H9 (cell line): Measurements from ENCODE around the gene LIPM. TPM values are rescaled to one million over a fixed set of nuclear protein-coding genes. Genes with fewer than 3 reads are reported as not detected.

Experiments
- DNase-seq: peaks from one replicate; pipeline ENCODE4 v3.0.0-alpha.2; 2017
- H2AFZ ChIP-seq: one replicate; pipeline ENCODE4 v1.6.1; 2013; ENCODE audit warnings: mild to moderate bottlenecking, low read length, control low read depth, moderate library complexity
- H2AK5ac ChIP-seq: 2 replicates; pipeline ENCODE4 v1.6.1; 2013; ENCODE audit warnings: low read length, control low read depth, mixed read lengths; ENCODE audit not compliant: insufficient read length
- H2BK120ac ChIP-seq: one replicate; pipeline ENCODE4 v1.6.1; 2013; ENCODE audit warnings: low read depth, mild to moderate bottlenecking, low read length, control low read depth, inconsistent platforms; ENCODE audit not compliant: poor library complexity, severe bottlenecking
- H2BK12ac ChIP-seq: 2 replicates; pipeline ENCODE4 v1.6.1; 2013; ENCODE audit warnings: low read length, control low read depth, mixed read lengths, low read depth; ENCODE audit not compliant: insufficient read length
- H2BK15ac ChIP-seq: 2 replicates; pipeline ENCODE4 v1.6.1; 2013; ENCODE audit warnings: low read depth, low read length, control low read depth
- H2BK20ac ChIP-seq: one replicate; pipeline ENCODE4 v1.6.1; 2013; ENCODE audit warnings: low read depth, mild to moderate bottlenecking, low read length, control low read depth, inconsistent platforms; ENCODE audit not compliant: poor library complexity, severe bottlenecking
- H2BK5ac ChIP-seq: 2 replicates; pipeline ENCODE4 v1.6.1; 2013; ENCODE audit warnings: low read length, control low read depth, mixed read lengths; ENCODE audit not compliant: insufficient read length
- H3K14ac ChIP-seq: 2 replicates; pipeline ENCODE4 v1.6.1; 2013; ENCODE audit warnings: low read length, control low read depth; ENCODE audit not compliant: insufficient read depth
- H3K18ac ChIP-seq: 2 replicates; pipeline ENCODE4 v1.6.1; 2013; ENCODE audit warnings: low read depth, mild to moderate bottlenecking, mixed read lengths, low read length, control low read depth; ENCODE audit not compliant: insufficient read length
- H3K23ac ChIP-seq: 2 replicates; pipeline ENCODE4 v1.6.1; 2013; ENCODE audit warnings: low read length, control low read depth, mixed read lengths, low read depth; ENCODE audit not compliant: insufficient read length
- H3K23me2 ChIP-seq: 2 replicates; pipeline ENCODE4 v1.6.1; 2013; ENCODE audit warnings: low read depth, mild to moderate bottlenecking, mixed read lengths, low read length, control low read depth; ENCODE audit not compliant: insufficient read length, poor library complexity, severe bottlenecking
- H3K27ac ChIP-seq: 2 replicates; pipeline ENCODE4 v1.5.1; 2013; ENCODE audit warnings: low read length, control low read depth, mixed read lengths, low read depth; ENCODE audit not compliant: insufficient read length
- H3K27me3 ChIP-seq: 2 replicates; pipeline ENCODE4 v1.6.1; 2013; ENCODE audit warnings: low read length, control low read depth, inconsistent platforms; ENCODE audit not compliant: insufficient read depth
- H3K4ac ChIP-seq: 2 replicates; pipeline ENCODE4 v1.6.1; 2013; ENCODE audit warnings: low read depth, mild to moderate bottlenecking, control low read depth, inconsistent platforms, low read length, moderate library complexity
- H3K4me1 ChIP-seq: 2 replicates; pipeline ENCODE4 v1.6.1; 2013; ENCODE audit warnings: low read length, control low read depth, inconsistent platforms; ENCODE audit not compliant: insufficient read depth
- H3K4me2 ChIP-seq: 2 replicates; pipeline ENCODE4 v1.6.1; 2013; ENCODE audit warnings: low read length, control low read depth, mixed read lengths; ENCODE audit not compliant: insufficient read length, insufficient read depth
- H3K56ac ChIP-seq: 2 replicates; pipeline ENCODE4 v1.6.1; 2013; ENCODE audit warnings: low read depth, mild to moderate bottlenecking, mixed read lengths, low read length, control low read depth; ENCODE audit not compliant: insufficient read length
- H3K79me1 ChIP-seq: 2 replicates; pipeline ENCODE4 v1.6.1; 2013; ENCODE audit warnings: low read depth, mild to moderate bottlenecking, moderate library complexity, low read length, control low read depth, inconsistent platforms; ENCODE audit not compliant: insufficient read depth, poor library complexity, severe bottlenecking
- H3K79me2 ChIP-seq: 2 replicates; pipeline ENCODE4 v1.6.1; 2013; ENCODE audit warnings: low read length, control low read depth, inconsistent platforms; ENCODE audit not compliant: insufficient read depth
- H3K9ac ChIP-seq: 2 replicates; pipeline ENCODE4 v1.6.1; 2013; ENCODE audit warnings: low read length, control low read depth, mixed read lengths; ENCODE audit not compliant: insufficient read length; ENCODE audit errors: extremely low read depth
- H3K9me3 ChIP-seq: one replicate; pipeline ENCODE4 v1.6.1; 2013; ENCODE audit warnings: low read depth, low read length, inconsistent platforms; ENCODE audit not compliant: control insufficient read depth
- H3T11ph ChIP-seq: one replicate; pipeline ENCODE4 v1.6.1; 2013; ENCODE audit warnings: mild to moderate bottlenecking, low read length, control low read depth, inconsistent platforms
- H4K20me1 ChIP-seq: one replicate; pipeline ENCODE4 v1.6.1; 2013; ENCODE audit not compliant: control insufficient read depth, insufficient read length, insufficient read depth
- H4K5ac ChIP-seq: 2 replicates; pipeline ENCODE4 v1.6.1; 2013; ENCODE audit warnings: low read depth, mild to moderate bottlenecking, mixed read lengths, low read length, control low read depth; ENCODE audit not compliant: insufficient read length
- H4K8ac ChIP-seq: replicated peaks from 2 replicates; pipeline ENCODE4 v1.6.1; 2013; ENCODE audit warnings: low read length, control low read depth, mixed read lengths, low read depth; ENCODE audit not compliant: insufficient read length
- H4K91ac ChIP-seq: 2 replicates; pipeline ENCODE4 v1.6.1; 2013; ENCODE audit warnings: low read depth, mild to moderate bottlenecking, moderate library complexity, mixed read lengths, low read length, control low read depth; ENCODE audit not compliant: insufficient read length
- H3K27ac Mint-ChIP-seq, 3 experiments: 2 replicates in 2 of 3; 3 replicates in 1 of 3; pipeline ENCODE4 v1.8.0; 2020 to 2021; ENCODE audit warnings: mixed read lengths in 3 of 3, mild to moderate bottlenecking in 1 of 3, moderate library complexity in 1 of 3
- H3K27me3 Mint-ChIP-seq: 2 replicates; pipeline ENCODE4 v1.8.0; 2021; ENCODE audit warnings: low read depth, mild to moderate bottlenecking, moderate library complexity, mixed read lengths
- H3K36me3 Mint-ChIP-seq, 3 experiments: 2 replicates in 2 of 3; 3 replicates in 1 of 3; pipeline ENCODE4 v1.8.0; 2020 to 2021; ENCODE audit warnings: low read depth in 3 of 3, mixed read lengths in 3 of 3; ENCODE audit not compliant: insufficient read depth in 1 of 3
- H3K4me1 Mint-ChIP-seq, 2 experiments: 2 replicates each; pipeline ENCODE4 v1.8.0; 2020; ENCODE audit warnings: mixed read lengths in 2 of 2
- H3K4me3 Mint-ChIP-seq, 2 experiments: 2 replicates in 1 of 2; 3 replicates in 1 of 2; pipeline ENCODE4 v1.8.0; 2020 to 2021; ENCODE audit warnings: mild to moderate bottlenecking in 2 of 2, mixed read lengths in 2 of 2, moderate library complexity in 1 of 2
- H3K9me3 Mint-ChIP-seq, 2 experiments: 2 replicates in 1 of 2; 3 replicates in 1 of 2; pipeline ENCODE4 v1.8.0; 2020; ENCODE audit warnings: mild to moderate bottlenecking in 2 of 2, mixed read lengths in 2 of 2, moderate library complexity in 1 of 2
- CTCF ChIP-seq: fragments of 200-600 bp; sonication (generic); conservative IDR thresholded peaks from 3 replicates; pipeline ENCODE4 v1.8.0; 2021; ENCODE audit warnings: antibody characterized with exemption, mild to moderate bottlenecking
- WGBS: extraction: QIAGEN DNeasy Blood & Tissue Kit; methylation state at CpG from one replicate; pipeline ENCODE4 v1.1.7; 2013; ENCODE audit warnings: missing lambda C conversion rate, low lambda C conversion rate, mixed read lengths; ENCODE audit not compliant: insufficient read length; ENCODE audit errors: extremely low coverage; 5-methylcytosine and 5-hydroxymethylcytosine counted together
- total RNA-seq: library from RNA; stranded (reverse); gene quantifications from 2 replicates; pipeline ENCODE4 v1.2.1, GENCODE V29; 2021

Gene LIPM
- total RNA-seq, 1 experiment from 2014 or later: not detected

- Mint-ChIP-seq H3K4me3 (no peak overlapping the region), H3K9me3 (no peaks in the 10 kb centered on the region), H3K36me3 (no peaks in the 10 kb centered on the region), H3K27me3 (no peaks in the 10 kb centered on the region), H3K27ac (no peak overlapping the region), H3K4me1 (no peaks in the 10 kb centered on the region)
- no CpG with 5 or more reads among the region's 4 CpGs for WGBS
- H3K4me1 ChIP-seq: no peaks in the 10 kb centered on the region
- no peaks in the 10 kb centered on the region for H3K27me3 ChIP-seq
- H2BK12ac ChIP-seq: no peak overlapping the region
- no peak overlapping the region for H3K23ac ChIP-seq
- H3K23me2 ChIP-seq: no peaks in the 10 kb centered on the region
- H4K8ac ChIP-seq: no peak overlapping the region
- H4K5ac ChIP-seq: no peak overlapping the region
- no peaks in the 10 kb centered on the region for H4K20me1 ChIP-seq
- H3K4ac ChIP-seq: no peak overlapping the region
- no peak overlapping the region for H3K14ac ChIP-seq
- no peak overlapping the region for H2BK15ac ChIP-seq
- no peak overlapping the region for H3K4me2 ChIP-seq
- no peak overlapping the region for H2AFZ ChIP-seq
- H3K79me2 ChIP-seq: no peaks in the 10 kb centered on the region
- no peak overlapping the region for H3K27ac ChIP-seq
- H3K79me1 ChIP-seq: no peaks in the 10 kb centered on the region
- H3K9me3 ChIP-seq: no peaks in the 10 kb centered on the region
- DNase-seq: no peak
- no peak for TF ChIP-seq CTCF
- no peak overlapping the region for H2BK20ac ChIP-seq
- H2AK5ac ChIP-seq: no peak overlapping the region
- H3K56ac ChIP-seq: no peak overlapping the region
- no peak overlapping the region for H3K9ac ChIP-seq
- no peak overlapping the region for H4K91ac ChIP-seq
- H3T11ph ChIP-seq: no peak overlapping the region
- H2BK120ac ChIP-seq: no peak overlapping the region
- no peak overlapping the region for H3K18ac ChIP-seq
- no peak overlapping the region for H2BK5ac ChIP-seq
Measured at GRCh38 chr10:88826388-88826787, 23.9 kb downstream of the LIPM start.
